ENCODE data around the gene ACSL6.

DNA sequence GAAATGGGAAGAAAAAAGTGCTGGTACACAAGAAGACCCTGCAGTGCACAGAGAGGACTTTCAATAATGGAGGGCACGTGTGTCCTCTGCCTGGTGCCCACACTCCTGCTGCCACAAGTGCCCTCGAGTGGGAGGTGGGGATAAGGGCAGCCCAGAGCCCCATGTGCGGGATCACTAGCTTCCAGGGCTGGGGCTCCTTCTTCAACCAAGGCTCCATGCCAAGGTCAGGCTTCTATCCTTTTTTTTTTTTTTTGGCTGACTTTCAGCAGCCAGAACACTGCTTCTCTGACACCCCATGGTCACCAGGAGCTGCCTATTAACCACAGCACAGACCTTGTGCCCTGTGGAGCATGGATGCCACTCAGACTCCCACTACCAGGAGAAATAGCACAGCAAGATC, 7.5 kb downstream of the ACSL6 start:
- TF ChIP-seq, protein P1, sequence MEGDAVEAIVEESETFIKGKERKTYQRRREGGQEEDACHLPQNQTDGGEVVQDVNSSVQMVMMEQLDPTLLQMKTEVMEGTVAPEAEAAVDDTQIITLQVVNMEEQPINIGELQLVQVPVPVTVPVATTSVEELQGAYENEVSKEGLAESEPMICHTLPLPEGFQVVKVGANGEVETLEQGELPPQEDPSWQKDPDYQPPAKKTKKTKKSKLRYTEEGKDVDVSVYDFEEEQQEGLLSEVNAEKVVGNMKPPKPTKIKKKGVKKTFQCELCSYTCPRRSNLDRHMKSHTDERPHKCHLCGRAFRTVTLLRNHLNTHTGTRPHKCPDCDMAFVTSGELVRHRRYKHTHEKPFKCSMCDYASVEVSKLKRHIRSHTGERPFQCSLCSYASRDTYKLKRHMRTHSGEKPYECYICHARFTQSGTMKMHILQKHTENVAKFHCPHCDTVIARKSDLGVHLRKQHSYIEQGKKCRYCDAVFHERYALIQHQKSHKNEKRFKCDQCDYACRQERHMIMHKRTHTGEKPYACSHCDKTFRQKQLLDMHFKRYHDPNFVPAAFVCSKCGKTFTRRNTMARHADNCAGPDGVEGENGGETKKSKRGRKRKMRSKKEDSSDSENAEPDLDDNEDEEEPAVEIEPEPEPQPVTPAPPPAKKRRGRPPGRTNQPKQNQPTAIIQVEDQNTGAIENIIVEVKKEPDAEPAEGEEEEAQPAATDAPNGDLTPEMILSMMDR (IDR thresholded peaks at IDR 0.05), result no peak
- no peak for TF ChIP-seq POLR2AphosphoS5 (IDR thresholded peaks at IDR 0.05)
